ENCODE data around the gene ATOSB.

Gene ATOSB

GRCh38 chr9:35054871-35055644, 60.6 kb downstream of the ATOSB start:
- Histone ChIP-seq H3K79me2 (ENCODE audit: control insufficient read depth, low read length) (no peaks in the 10 kb centered on the region), H3F3A (ENCODE audit: control insufficient read depth, insufficient read depth) (peaks cover 7% of the 10 kb centered on the region; the same call in 1 of the 2 replicates), H4K20me1 (ENCODE audit: control insufficient read depth, insufficient read depth, low read depth, low read length) (peaks cover 5% of the 10 kb centered on the region; the same call in 1 of the 2 replicates), H3K4me2 (ENCODE audit: low read length) (no peak overlapping the region), H3K9me3 (ENCODE audit: control insufficient read depth, insufficient read depth, low read length) (no peaks in the 10 kb centered on the region), H3K27me3 (ENCODE audit: control insufficient read depth, low read length) (no peaks in the 10 kb centered on the region), H3K9me2 (replicated peaks; ENCODE audit: control insufficient read depth, low read length) (no peaks in the 10 kb centered on the region), H3K4me1 (ENCODE audit: control insufficient read depth, low read length) (no peaks in the 10 kb centered on the region), H3K36me3 (ENCODE audit: control insufficient read depth, low read length) (peaks cover 68% of the 10 kb centered on the region), H3K4me3 (ENCODE audit: low read length) (no peak overlapping the region), H3K27ac (ENCODE audit: low read depth, low read length) (no peak overlapping the region)
- TF ChIP-seq CTCF (IDR thresholded peaks at IDR 0.05; ENCODE audit: low read depth, low read length, poor library complexity, severe bottlenecking) (no peak), EZH2phosphoT487 (IDR thresholded peaks at IDR 0.05; ENCODE audit: borderline replicate concordance, low read length) (no peak)

- Histone ChIP-seq H3K4me1 (ENCODE audit: control insufficient read depth, low read length) (no peaks in the 10 kb centered on the region), H3K27me3 (ENCODE audit: control insufficient read depth, low read length) (no peaks in the 10 kb centered on the region), H3K9me2 (replicated peaks; ENCODE audit: control insufficient read depth, low read length) (no peaks in the 10 kb centered on the region), H3K79me2 (ENCODE audit: control insufficient read depth, low read length) (no peaks in the 10 kb centered on the region), H3F3A (ENCODE audit: control insufficient read depth, insufficient read depth) (peaks cover 7% of the 10 kb centered on the region; the same call in 1 of the 2 replicates), H3K9me3 (ENCODE audit: control insufficient read depth, insufficient read depth, low read length) (no peaks in the 10 kb centered on the region), H3K4me2 (ENCODE audit: low read length) (no peak overlapping the region), H3K36me3 (ENCODE audit: control insufficient read depth, low read length) (peaks cover 60% of the 10 kb centered on the region), H4K20me1 (ENCODE audit: control insufficient read depth, insufficient read depth, low read depth, low read length) (peaks cover 5% of the 10 kb centered on the region; the same call in 1 of the 2 replicates), H3K27ac (ENCODE audit: low read depth, low read length) (no peak overlapping the region), H3K4me3 (ENCODE audit: low read length) (no peak overlapping the region)
- TF ChIP-seq EZH2phosphoT487 (IDR thresholded peaks at IDR 0.05; ENCODE audit: borderline replicate concordance, low read length) (no peak), CTCF (IDR thresholded peaks at IDR 0.05; ENCODE audit: low read depth, low read length, poor library complexity, severe bottlenecking) (no peak)
These were observed 61.4 kb downstream of the ATOSB start for GRCh38 chr9:35054185-35054835.
